Mesothelial cell of epicardium (in vitro differentiated cells): ENCODE data around the gene RERE. TPM values are rescaled to one million over a fixed set of nuclear protein-coding genes. Genes with fewer than 3 reads are reported as not detected.

Source experiments
- DNase-seq, 2 experiments: peaks; one replicate each; pipeline ENCODE4 v3.0.0; 2021; ENCODE audit warnings: low spot score in 2 of 2; ENCODE audit not compliant: unreplicated experiment in 2 of 2
- H3K27ac Mint-ChIP-seq: 2 replicates; pipeline ENCODE4 v1.8.0; 2021; ENCODE audit warnings: mixed read lengths
- H3K27me3 Mint-ChIP-seq: 2 replicates; pipeline ENCODE4 v1.8.0; 2021; ENCODE audit warnings: low read depth, mixed read lengths
- H3K36me3 Mint-ChIP-seq: 2 replicates; pipeline ENCODE4 v1.8.0; 2021; ENCODE audit warnings: mixed read lengths
- H3K4me1 Mint-ChIP-seq: 2 replicates; pipeline ENCODE4 v1.8.0; 2021; ENCODE audit warnings: mixed read lengths
- H3K4me3 Mint-ChIP-seq: 2 replicates; pipeline ENCODE4 v1.8.0; 2021; ENCODE audit warnings: mild to moderate bottlenecking, moderate library complexity, mixed read lengths
- H3K9me3 Mint-ChIP-seq: 2 replicates; pipeline ENCODE4 v1.8.0; 2021; ENCODE audit warnings: mixed read lengths
- CTCF ChIP-seq: fragments of 200-600 bp; sonication (generic); IDR thresholded peaks from one replicate; pipeline ENCODE4 v1.5.0; 2021; ENCODE audit warnings: antibody characterized with exemption; ENCODE audit not compliant: unreplicated experiment
- total RNA-seq: library from RNA; stranded (reverse); gene quantifications from 3 replicates; pipeline ENCODE4 v1.2.1, GENCODE V29; 2021

Gene RERE
- total RNA-seq, 1 donor from 2014 or later, result 187 TPM

- Mint-ChIP-seq H3K36me3 (no peaks in the 10 kb centered on the region), H3K4me3 (no peak overlapping the region), H3K27ac (peak overlapping the region; percentile 70), H3K4me1 (peaks cover 39% of the 10 kb centered on the region), H3K9me3 (peaks cover 4% of the 10 kb centered on the region), H3K27me3 (peaks cover 2% of the 10 kb centered on the region)
- no peak for DNase-seq
- no peak for TF ChIP-seq CTCF
Measured at GRCh38 chr1:8315573-8316475, 501.6 kb downstream of the RERE start.

GRCh38 chr1:8314346-8315280 lies 502.8 kb downstream of the RERE start:
- no peak overlapping the region for H3K4me3 Mint-ChIP-seq
- H3K27me3 Mint-ChIP-seq, result peaks cover 2% of the 10 kb centered on the region
- DNase-seq, result peak; percentile 64 to 83
- H3K36me3 Mint-ChIP-seq, result no peaks in the 10 kb centered on the region
- H3K27ac Mint-ChIP-seq, result peak overlapping the region; percentile 71
- TF ChIP-seq CTCF, result peak; percentile 87
- H3K9me3 Mint-ChIP-seq, result peaks cover 4% of the 10 kb centered on the region
- H3K4me1 Mint-ChIP-seq, result peaks cover 39% of the 10 kb centered on the region

- DNase-seq, result no peak
- TF ChIP-seq CTCF, result no peak
- H3K4me1 Mint-ChIP-seq, result peaks cover 34% of the 10 kb centered on the region
- peaks cover 4% of the 10 kb centered on the region for H3K9me3 Mint-ChIP-seq
- H3K4me3 Mint-ChIP-seq, result no peak overlapping the region
- no peaks in the 10 kb centered on the region for H3K36me3 Mint-ChIP-seq
- H3K27me3 Mint-ChIP-seq, result no peaks in the 10 kb centered on the region
- no peak overlapping the region for H3K27ac Mint-ChIP-seq
Measured at GRCh38 chr1:8313231-8313630, 504.2 kb downstream of the RERE start.

GRCh38 chr1:8312235-8313218 lies 504.9 kb downstream of the RERE start:
- H3K27ac Mint-ChIP-seq, result no peak overlapping the region
- H3K27me3 Mint-ChIP-seq, result no peaks in the 10 kb centered on the region
- peaks cover 4% of the 10 kb centered on the region for H3K9me3 Mint-ChIP-seq
- peaks cover 32% of the 10 kb centered on the region for H3K4me1 Mint-ChIP-seq
- no peak overlapping the region for H3K4me3 Mint-ChIP-seq
- no peak for TF ChIP-seq CTCF
- no peak for DNase-seq
- no peaks in the 10 kb centered on the region for H3K36me3 Mint-ChIP-seq
